ENCODE results near the gene MMP26.
"Not testable (repeated sequence)": the region's sequence is repeated elsewhere in the genome, so short reads cannot be mapped to it uniquely, and the experiment has no call there.

Gene MMP26

GRCh38 chr11:4722616-4723534 lies 18.3 kb downstream of the MMP26 start:
- DNase-seq (ENCODE audit: low read depth in 2 of 2), result not testable (repeated sequence)

GRCh38 chr11:4727171-4727570 lies 22.6 kb downstream of the MMP26 start:
- no peak for DNase-seq (ENCODE audit: low read depth in 2 of 2)

GRCh38 chr11:4740735-4741134 lies 36.2 kb downstream of the MMP26 start:
- DNase-seq (ENCODE audit: low read depth in 2 of 2), result no peak

GRCh38 chr11:4748438-4748837 lies 43.9 kb downstream of the MMP26 start:
- no peak for DNase-seq (ENCODE audit: low read depth in 2 of 2)

GRCh38 chr11:4751201-4751600 lies 46.6 kb downstream of the MMP26 start:
- no peak for DNase-seq (ENCODE audit: low read depth in 2 of 2)

All from stimulated activated CD8-positive, alpha-beta memory T cell treated with anti-CD3 and anti-CD28 coated beads, Interleukin-7, amount 100 ng/mL, for 4 hours (primary cell).